IMR-90 (cell line): ENCODE data around the gene ADGRG1. TPM values are rescaled to one million over a fixed set of nuclear protein-coding genes. Genes with fewer than 3 reads are reported as not detected.

ENCODE experiments used
- ATAC-seq: fragments of 200-7000 bp; cut with Tn5 transposase; 2 replicates; pipeline ENCODE4 v1.9.1; 2020; ENCODE audit warnings: low read depth, mild to moderate bottlenecking, moderate library complexity
- BruUV-seq: library from RNA; stranded (reverse); fragments of 400-500 nt; replicated peaks from 2 replicates; lab custom pipeline; 2021; lab: Mats Ljungman, UMichigan
- CTCF ChIA-PET: fragments of 300-600 bp; formaldehyde crosslinking; extraction: SDS; loops from one replicate; lab custom pipeline; 2021; ENCODE audit warnings: antibody characterized with exemption; lab: Yijun Ruan, JAX
- POLR2A ChIA-PET: fragments of 300-600 bp; sonication (Branson Sonifier 250); formaldehyde crosslinking; loops from one replicate; lab custom pipeline; 2022; ENCODE audit warnings: antibody characterized with exemption; ENCODE audit not compliant: unreplicated experiment; lab: Charles Lee
- DNase-seq: peaks from one replicate; pipeline ENCODE4 v3.0.0; 2013
- H2AFZ ChIP-seq: replicated peaks from 2 replicates; pipeline ENCODE3; 2013; ENCODE audit warnings: low read length, mild to moderate bottlenecking; ENCODE audit not compliant: poor library complexity
- H2AK5ac ChIP-seq: 2 replicates; pipeline ENCODE4 v1.6.1; 2013; ENCODE audit warnings: low read depth, low read length, inconsistent platforms
- H2AK9ac ChIP-seq: replicated peaks from 2 replicates; pipeline ENCODE3; 2013; ENCODE audit warnings: mild to moderate bottlenecking, low read depth, low read length, moderate library complexity; ENCODE audit not compliant: poor library complexity
- H2BK120ac ChIP-seq: 2 replicates; pipeline ENCODE4 v1.6.1; 2013; ENCODE audit warnings: low read depth, low read length, inconsistent platforms
- H2BK15ac ChIP-seq: 3 replicates; pipeline ENCODE4 v1.6.1; 2013; ENCODE audit warnings: low read depth, low read length, inconsistent platforms
- H2BK20ac ChIP-seq: 2 replicates; pipeline ENCODE4 v1.6.1; 2013; ENCODE audit warnings: low read depth, mild to moderate bottlenecking, inconsistent platforms, low read length, moderate library complexity
- H2BK5ac ChIP-seq: 2 replicates; pipeline ENCODE4 v1.6.1; 2013; ENCODE audit warnings: mild to moderate bottlenecking, low read depth, low read length, inconsistent platforms; ENCODE audit not compliant: poor library complexity, severe bottlenecking
- H3K14ac ChIP-seq: replicated peaks from 2 replicates; pipeline ENCODE4 v1.6.1; 2013; ENCODE audit warnings: low read depth, low read length, inconsistent platforms
- H3K18ac ChIP-seq: 2 replicates; pipeline ENCODE4 v1.6.1; 2013; ENCODE audit warnings: low read depth, low read length, control low read depth
- H3K23ac ChIP-seq: 2 replicates; pipeline ENCODE4 v1.6.1; 2013; ENCODE audit warnings: low read depth, low read length, inconsistent platforms
- H3K27ac ChIP-seq: 2 replicates; pipeline ENCODE4 v1.5.1; 2013; ENCODE audit warnings: mild to moderate bottlenecking, control low read depth, low read length; ENCODE audit not compliant: insufficient read depth
- H3K27me3 ChIP-seq: 2 replicates; pipeline ENCODE4 v1.6.1; 2013; ENCODE audit warnings: low read length; ENCODE audit not compliant: control insufficient read depth, insufficient read depth
- H3K36me3 ChIP-seq: 2 replicates; pipeline ENCODE4 v1.6.1; 2013; ENCODE audit warnings: low read length, mixed read lengths; ENCODE audit not compliant: control insufficient read depth, insufficient read depth
- H3K4ac ChIP-seq: 2 replicates; pipeline ENCODE4 v1.6.1; 2013; ENCODE audit warnings: low read depth, low read length, inconsistent platforms
- H3K4me1 ChIP-seq: 2 replicates; pipeline ENCODE4 v1.6.1; 2013; ENCODE audit warnings: low read length, mixed read lengths; ENCODE audit not compliant: control insufficient read depth, insufficient read depth
- H3K4me2 ChIP-seq: 2 replicates; pipeline ENCODE4 v1.6.1; 2013; ENCODE audit warnings: low read depth, mild to moderate bottlenecking, control low read depth, low read length, moderate library complexity
- H3K4me3 ChIP-seq: 2 replicates; pipeline ENCODE4 v1.5.1; 2013; ENCODE audit warnings: low read depth, mild to moderate bottlenecking, control low read depth, low read length, moderate library complexity; ENCODE audit not compliant: insufficient read depth
- H3K56ac ChIP-seq: 2 replicates; pipeline ENCODE4 v1.6.1; 2013; ENCODE audit warnings: low read length, inconsistent platforms; ENCODE audit not compliant: insufficient read depth; ENCODE audit errors: extremely low read depth
- H3K79me1 ChIP-seq, 2 experiments: 2 replicates each; pipeline ENCODE4 v1.6.1; 2013; ENCODE audit warnings: low read length in 2 of 2, inconsistent platforms in 1 of 2, low read depth in 1 of 2
- H3K9ac ChIP-seq: 2 replicates; pipeline ENCODE4 v1.6.1; 2013; ENCODE audit warnings: low read depth, low read length, control low read depth
- H3K9me1 ChIP-seq: 2 replicates; pipeline ENCODE4 v1.6.1; 2013; ENCODE audit warnings: low read length, inconsistent platforms; ENCODE audit not compliant: insufficient read depth
- H3K9me3 ChIP-seq: 2 replicates; pipeline ENCODE4 v1.6.1; 2013; ENCODE audit warnings: low read length; ENCODE audit not compliant: control insufficient read depth, insufficient read depth
- H4K20me1 ChIP-seq: 2 replicates; pipeline ENCODE4 v1.6.1; 2013; ENCODE audit warnings: low read length, inconsistent platforms; ENCODE audit not compliant: insufficient read depth
- H4K5ac ChIP-seq: 2 replicates; pipeline ENCODE4 v1.6.1; 2013; ENCODE audit warnings: mild to moderate bottlenecking, low read depth, low read length, control low read depth
- H4K8ac ChIP-seq, 2 experiments: 2 replicates each; pipeline ENCODE4 v1.6.1; 2013; ENCODE audit warnings: low read depth in 2 of 2, low read length in 2 of 2, control low read depth in 1 of 2, inconsistent platforms in 1 of 2
- H4K91ac ChIP-seq: 2 replicates; pipeline ENCODE4 v1.6.1; 2013; ENCODE audit warnings: low read depth, low read length, inconsistent platforms; ENCODE audit not compliant: insufficient read depth
- BHLHE40 ChIP-seq: fragments of 150-350 bp; IDR thresholded peaks from 2 replicates; pipeline ENCODE4 v1.6.1; 2016; ENCODE audit warnings: mild to moderate bottlenecking, low read depth, low read length
- CEBPB ChIP-seq: IDR thresholded peaks from 2 replicates; pipeline ENCODE4 v1.6.1; 2012; ENCODE audit warnings: low read depth, low read length, improper control_type of control experiment
- CHD1 ChIP-seq: IDR thresholded peaks from 2 replicates; pipeline ENCODE4 v1.6.1; 2012; ENCODE audit warnings: low read depth, low read length, improper control_type of control experiment
- FOS ChIP-seq: fragments of 150-350 bp; IDR thresholded peaks from 2 replicates; pipeline ENCODE4 v1.6.1; 2016; ENCODE audit warnings: low read depth, low read length
- MAFK ChIP-seq: IDR thresholded peaks from 2 replicates; pipeline ENCODE4 v1.6.1; 2012; ENCODE audit warnings: low read depth, low read length, improper control_type of control experiment
- MAZ ChIP-seq: IDR thresholded peaks from 2 replicates; pipeline ENCODE4 v1.6.1; 2012; ENCODE audit warnings: low read depth, mild to moderate bottlenecking, low read length, improper control_type of control experiment, moderate library complexity, borderline replicate concordance
- MXI1 ChIP-seq: IDR thresholded peaks from 2 replicates; pipeline ENCODE4 v1.6.1; 2012; ENCODE audit warnings: low read depth, mild to moderate bottlenecking, low read length, moderate library complexity, borderline replicate concordance
- NFE2L2 ChIP-seq: fragments of 150-350 bp; IDR thresholded peaks from 2 replicates; pipeline ENCODE4 v1.6.1; 2016; ENCODE audit warnings: low read depth, mild to moderate bottlenecking, low read length
- POLR2A ChIP-seq: IDR thresholded peaks from 2 replicates; pipeline ENCODE4 v1.6.1; 2012; ENCODE audit warnings: mild to moderate bottlenecking, low read depth, low read length
- RCOR1 ChIP-seq: IDR thresholded peaks from 2 replicates; pipeline ENCODE4 v1.6.1; 2012; ENCODE audit warnings: mild to moderate bottlenecking, low read length, improper control_type of control experiment; ENCODE audit not compliant: insufficient replicate concordance
- RFX5 ChIP-seq: IDR thresholded peaks from 2 replicates; pipeline ENCODE4 v1.8.0; 2012; ENCODE audit warnings: low read depth, mild to moderate bottlenecking, low read length, moderate library complexity
- SMC3 ChIP-seq: fragments of 150-350 bp; IDR thresholded peaks from 2 replicates; pipeline ENCODE4 v1.6.1; 2016; ENCODE audit warnings: low read depth, mild to moderate bottlenecking, antibody characterized with exemption, low read length, moderate library complexity
- WGBS, 2 experiments: methylation state at CpG; one replicate each; pipeline versions ENCODE4 v1.1.5 to v1.1.7; 2013; ENCODE audit warnings: missing lambda C conversion rate in 2 of 2; ENCODE audit not compliant: insufficient read length in 1 of 2; ENCODE audit errors: extremely low coverage in 2 of 2; 5-methylcytosine and 5-hydroxymethylcytosine counted together
- dilution Hi-C: fragments of 300-500 bp; cut with HindIII; formaldehyde crosslinking; loops from one replicate; pipeline ENCODE4 v1.14.3; 2018; ENCODE audit warnings: low sequenced_read_pairs; ENCODE audit not compliant: unreplicated experiment
- in situ Hi-C: fragments of 300-500 bp; cut with MboI; formaldehyde crosslinking; loops from 3 replicates; pipeline ENCODE4 v1.14.3; 2019; ENCODE audit warnings: low sequenced_read_pairs, inconsistent platforms, mixed read lengths
- intact Hi-C: fragments of 100-400 bp; cut with micrococcal nuclease; formaldehyde crosslinking; loops from 2 replicates; pipeline ENCODE4 v1.10.0; 2022
- polyA plus RNA-seq, 3 experiments: library from polyadenylated mRNA; depleted of rRNA; stranded (reverse); fragments of >200 nt; gene quantifications; 2 replicates each; pipeline ENCODE4 v1.2.3, GENCODE V29; 2012; ENCODE audit warnings: low replicate concordance in 1 of 3
- total RNA-seq: library from RNA; depleted of rRNA; stranded (reverse); fragments of >200 nt; gene quantifications from 2 replicates; pipeline ENCODE4 v1.2.3, GENCODE V29; 2012
- TF ChIP-seq, protein P1 (sequence below): fragments of 150-350 bp; IDR thresholded peaks from 2 replicates; pipeline ENCODE4 v1.6.1; 2016; ENCODE audit warnings: low read depth, mild to moderate bottlenecking, low read length, moderate library complexity, borderline replicate concordance
- TF ChIP-seq, protein P2 (sequence below): fragments of 150-350 bp; IDR thresholded peaks from 2 replicates; pipeline ENCODE4 v1.6.1; 2017; ENCODE audit warnings: mild to moderate bottlenecking, antibody characterized with exemption, low read length, low read depth
- TF ChIP-seq, protein P3 (sequence below): conservative IDR thresholded peaks from 2 replicates; pipeline ENCODE4 v1.5.1; 2012; ENCODE audit warnings: mild to moderate bottlenecking, low read depth, low read length, improper control_type of control experiment

Gene ADGRG1
- total and polyA plus RNA-seq, 2 of the 4 experiments (the other 2 are of a cell fraction), result 0.90 to 8.4 TPM

DNA sequence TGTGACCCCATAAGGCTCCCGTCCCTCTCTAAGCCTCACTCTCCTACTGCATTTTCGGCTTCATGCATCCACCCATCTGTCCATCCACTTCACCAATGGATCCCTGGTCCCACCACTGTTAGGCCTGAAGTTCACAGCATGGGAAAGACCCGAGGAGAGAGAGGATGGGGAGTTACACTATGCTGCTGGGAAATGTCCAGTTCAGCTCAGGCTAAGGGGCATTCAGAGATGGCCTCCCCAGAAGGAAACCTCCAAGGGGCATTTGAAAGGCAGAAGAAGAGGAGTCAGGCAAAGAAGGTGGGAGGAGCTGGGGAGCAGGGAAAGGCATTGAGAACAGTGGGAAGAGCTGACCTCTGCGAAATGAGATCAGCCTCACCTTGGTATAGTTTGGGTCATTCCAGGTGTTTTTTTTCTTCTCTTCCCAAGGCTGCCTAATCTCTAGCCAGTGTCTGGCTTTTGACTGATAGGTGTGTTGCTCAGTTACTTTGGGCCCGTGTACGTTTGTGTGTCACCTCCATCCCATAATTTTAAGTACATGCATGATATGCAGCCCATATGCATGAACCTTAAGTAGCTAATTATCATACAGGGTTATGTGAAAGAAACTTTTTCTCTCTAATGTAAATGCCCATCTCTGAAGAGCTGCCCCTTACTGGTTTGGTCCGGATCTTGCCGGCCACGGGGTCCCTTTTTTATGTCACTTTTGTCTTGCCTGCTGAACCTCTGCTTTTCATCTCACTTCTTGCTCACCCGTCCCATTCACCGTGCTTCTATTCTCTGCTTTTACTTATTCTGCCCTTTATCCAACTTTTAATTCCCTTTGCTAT, 54.6 kb downstream of the ADGRG1 start:
- no peak overlapping the region for H3K56ac ChIP-seq
- ATAC-seq (no peak), DNase-seq (no peak)
- intact Hi-C loops (no loop called here), in situ Hi-C loops (no loop called here), dilution Hi-C loops (no loop called here)
- H2AK5ac ChIP-seq, result no peak overlapping the region
- no peak overlapping the region for H3K4ac ChIP-seq
- H3K27me3 ChIP-seq, result peaks cover 58% of the 10 kb centered on the region
- no peak overlapping the region for H2BK15ac ChIP-seq
- no peak overlapping the region for H3K4me2 ChIP-seq
- H2AFZ ChIP-seq, result no peak overlapping the region
- no peak overlapping the region for H3K4me3 ChIP-seq
- H2BK5ac ChIP-seq, result no peak overlapping the region
- H4K5ac ChIP-seq, result no peak overlapping the region
- H3K23ac ChIP-seq, result no peak overlapping the region
- ChIA-PET CTCF (no interaction called here), POLR2A (no interaction called here)
- no peaks in the 10 kb centered on the region for H4K20me1 ChIP-seq
- no peaks in the 10 kb centered on the region for H3K9me1 ChIP-seq
- no peaks in the 10 kb centered on the region for H3K4me1 ChIP-seq
- WGBS, 2 experiments, result 56% methylated on average over 3 of the region's 11 CpGs; no CpG with 5 or more reads in 1 of the 2 experiments
- H2AK9ac ChIP-seq, result no peak overlapping the region
- no peak overlapping the region for H2BK120ac ChIP-seq
- H2BK20ac ChIP-seq, result no peak overlapping the region
- BruUV-seq, result no TSS peak
- no peak overlapping the region for H4K8ac ChIP-seq
- no peak overlapping the region for H3K27ac ChIP-seq
- no peak overlapping the region for H3K14ac ChIP-seq
- no peak overlapping the region for H3K18ac ChIP-seq
- H4K91ac ChIP-seq, result no peak overlapping the region
- H3K36me3 ChIP-seq, result no peaks in the 10 kb centered on the region
- H3K9ac ChIP-seq, result no peak overlapping the region
- H3K79me1 ChIP-seq, result no peaks in the 10 kb centered on the region
- no peaks in the 10 kb centered on the region for H3K9me3 ChIP-seq
- TF ChIP-seq RFX5, result no peak
- TF ChIP-seq RCOR1, result no peak
- no peak for TF ChIP-seq FOS
- TF ChIP-seq, protein P1, sequence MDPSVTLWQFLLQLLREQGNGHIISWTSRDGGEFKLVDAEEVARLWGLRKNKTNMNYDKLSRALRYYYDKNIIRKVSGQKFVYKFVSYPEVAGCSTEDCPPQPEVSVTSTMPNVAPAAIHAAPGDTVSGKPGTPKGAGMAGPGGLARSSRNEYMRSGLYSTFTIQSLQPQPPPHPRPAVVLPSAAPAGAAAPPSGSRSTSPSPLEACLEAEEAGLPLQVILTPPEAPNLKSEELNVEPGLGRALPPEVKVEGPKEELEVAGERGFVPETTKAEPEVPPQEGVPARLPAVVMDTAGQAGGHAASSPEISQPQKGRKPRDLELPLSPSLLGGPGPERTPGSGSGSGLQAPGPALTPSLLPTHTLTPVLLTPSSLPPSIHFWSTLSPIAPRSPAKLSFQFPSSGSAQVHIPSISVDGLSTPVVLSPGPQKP, result no peak
- TF ChIP-seq NFE2L2, result no peak
- no peak for TF ChIP-seq CHD1
- no peak for TF ChIP-seq MAZ
- TF ChIP-seq CEBPB, result no peak
- TF ChIP-seq, protein P2, sequence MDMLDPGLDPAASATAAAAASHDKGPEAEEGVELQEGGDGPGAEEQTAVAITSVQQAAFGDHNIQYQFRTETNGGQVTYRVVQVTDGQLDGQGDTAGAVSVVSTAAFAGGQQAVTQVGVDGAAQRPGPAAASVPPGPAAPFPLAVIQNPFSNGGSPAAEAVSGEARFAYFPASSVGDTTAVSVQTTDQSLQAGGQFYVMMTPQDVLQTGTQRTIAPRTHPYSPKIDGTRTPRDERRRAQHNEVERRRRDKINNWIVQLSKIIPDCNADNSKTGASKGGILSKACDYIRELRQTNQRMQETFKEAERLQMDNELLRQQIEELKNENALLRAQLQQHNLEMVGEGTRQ, result no peak
- TF ChIP-seq POLR2A, result no peak
- no peak for TF ChIP-seq BHLHE40
- TF ChIP-seq, protein P3, sequence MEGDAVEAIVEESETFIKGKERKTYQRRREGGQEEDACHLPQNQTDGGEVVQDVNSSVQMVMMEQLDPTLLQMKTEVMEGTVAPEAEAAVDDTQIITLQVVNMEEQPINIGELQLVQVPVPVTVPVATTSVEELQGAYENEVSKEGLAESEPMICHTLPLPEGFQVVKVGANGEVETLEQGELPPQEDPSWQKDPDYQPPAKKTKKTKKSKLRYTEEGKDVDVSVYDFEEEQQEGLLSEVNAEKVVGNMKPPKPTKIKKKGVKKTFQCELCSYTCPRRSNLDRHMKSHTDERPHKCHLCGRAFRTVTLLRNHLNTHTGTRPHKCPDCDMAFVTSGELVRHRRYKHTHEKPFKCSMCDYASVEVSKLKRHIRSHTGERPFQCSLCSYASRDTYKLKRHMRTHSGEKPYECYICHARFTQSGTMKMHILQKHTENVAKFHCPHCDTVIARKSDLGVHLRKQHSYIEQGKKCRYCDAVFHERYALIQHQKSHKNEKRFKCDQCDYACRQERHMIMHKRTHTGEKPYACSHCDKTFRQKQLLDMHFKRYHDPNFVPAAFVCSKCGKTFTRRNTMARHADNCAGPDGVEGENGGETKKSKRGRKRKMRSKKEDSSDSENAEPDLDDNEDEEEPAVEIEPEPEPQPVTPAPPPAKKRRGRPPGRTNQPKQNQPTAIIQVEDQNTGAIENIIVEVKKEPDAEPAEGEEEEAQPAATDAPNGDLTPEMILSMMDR, result no peak
- no peak for TF ChIP-seq SMC3
- no peak for TF ChIP-seq MAFK
- TF ChIP-seq MXI1, result no peak
